Mucosa of descending colon (tissue), 3 donors: Measurements from ENCODE around the gene OSER1. TPM values are rescaled to one million over a fixed set of nuclear protein-coding genes. Genes with fewer than 3 reads are reported as not detected.
A peak's percentile ranks its signal among the peaks of the same experiment; 100 is the strongest.

Experiments used
- ATAC-seq: fragments of 200-7000 bp; cut with Tn5 transposase; one replicate; pipeline ENCODE4 v1.9.1; 2020; ENCODE audit warnings: mild to moderate bottlenecking, moderate library complexity
- DNase-seq, 3 donors: peaks; one replicate each; pipeline ENCODE4 v3.0.0-alpha.2; 2020
- H3K36me3 ChIP-seq: fragments of 200-600 bp; one replicate; pipeline ENCODE4 v1.8.0; 2021; ENCODE audit warnings: low read depth, mild to moderate bottlenecking
- H3K4me1 ChIP-seq: fragments of 200-600 bp; one replicate; pipeline ENCODE4 v1.8.0; 2021; ENCODE audit warnings: low read depth, mild to moderate bottlenecking
- H3K4me3 ChIP-seq: fragments of 200-600 bp; one replicate; pipeline ENCODE4 v1.8.0; 2021; ENCODE audit warnings: mild to moderate bottlenecking
- H3K9me3 ChIP-seq: fragments of 200-600 bp; one replicate; pipeline ENCODE4 v1.8.0; 2021; ENCODE audit warnings: mild to moderate bottlenecking
- intact Hi-C, 2 donors: fragments of 100-400 bp; cut with DNase I in 1 of 2; cut with micrococcal nuclease in 1 of 2; formaldehyde crosslinking; loops; one replicate each; pipeline versions ENCODE4 v1.11.0 to v1.11.1; 2022; cut with DNase I, micrococcal nuclease
- total RNA-seq, 3 donors: library from RNA; stranded (reverse); fragmentation: NEBNext Ultra II Directional in 2 of 3; extraction: Animal tissue kit (Norgen Biotek cat#: 25700) in 2 of 3; gene quantifications; one replicate each; pipeline versions ENCODE4 v1.2.1 to v1.2.4, GENCODE V29; 2021 to 2023
- TF ChIP-seq, protein P1 (sequence below): fragments of 200-600 bp; IDR thresholded peaks from one replicate; pipeline ENCODE4 v1.8.0; 2022; ENCODE audit warnings: antibody characterized with exemption, mild to moderate bottlenecking
- donor health status: DM: no; HTN: no; CAD: no; lungs with moderate emphysema.
- donor health status: DM: no; HTN: no; CAD: no.
- donor health status: DM: no; HTN: yes; CAD: no.

OSER1 gene
- total RNA-seq, 3 donors from 2014 or later, result 32.1 to 40.1 (median 32.5) TPM

DNA sequence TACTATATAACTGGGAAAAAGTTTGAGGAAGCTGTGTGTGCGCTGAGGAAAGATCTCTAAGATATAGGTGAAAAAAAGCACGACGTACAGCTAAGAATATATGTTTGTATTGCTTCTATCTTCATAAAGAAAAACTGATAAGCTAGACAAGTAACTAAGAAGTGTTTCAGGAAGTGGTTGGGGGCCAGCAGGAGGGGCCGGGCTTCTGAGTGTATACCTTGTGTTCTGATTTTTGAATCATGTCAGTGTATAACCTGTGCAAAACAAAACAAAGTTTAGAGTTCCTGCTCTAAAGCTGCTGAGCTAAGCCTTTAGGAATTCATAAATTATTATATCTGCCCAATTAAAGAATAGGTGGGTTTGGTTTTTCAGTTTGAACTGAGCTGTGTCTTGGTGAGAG, 7.9 kb upstream of the OSER1 start:
- peaks cover 15% of the 10 kb centered on the region for H3K4me1 ChIP-seq
- intact Hi-C loops, result loop anchor here (5.0 to 10.0 kb wide), 2 partner anchors 94 to 256 kb away; partner anchors contain the start of genes FITM2 (in 2 of the 2) and TTPAL (in 1 of the 2)
- ATAC-seq, result peak; percentile 28
- no peak overlapping the region for H3K4me3 ChIP-seq
- no peaks in the 10 kb centered on the region for H3K9me3 ChIP-seq
- H3K36me3 ChIP-seq, result no peaks in the 10 kb centered on the region
- TF ChIP-seq, protein P1, sequence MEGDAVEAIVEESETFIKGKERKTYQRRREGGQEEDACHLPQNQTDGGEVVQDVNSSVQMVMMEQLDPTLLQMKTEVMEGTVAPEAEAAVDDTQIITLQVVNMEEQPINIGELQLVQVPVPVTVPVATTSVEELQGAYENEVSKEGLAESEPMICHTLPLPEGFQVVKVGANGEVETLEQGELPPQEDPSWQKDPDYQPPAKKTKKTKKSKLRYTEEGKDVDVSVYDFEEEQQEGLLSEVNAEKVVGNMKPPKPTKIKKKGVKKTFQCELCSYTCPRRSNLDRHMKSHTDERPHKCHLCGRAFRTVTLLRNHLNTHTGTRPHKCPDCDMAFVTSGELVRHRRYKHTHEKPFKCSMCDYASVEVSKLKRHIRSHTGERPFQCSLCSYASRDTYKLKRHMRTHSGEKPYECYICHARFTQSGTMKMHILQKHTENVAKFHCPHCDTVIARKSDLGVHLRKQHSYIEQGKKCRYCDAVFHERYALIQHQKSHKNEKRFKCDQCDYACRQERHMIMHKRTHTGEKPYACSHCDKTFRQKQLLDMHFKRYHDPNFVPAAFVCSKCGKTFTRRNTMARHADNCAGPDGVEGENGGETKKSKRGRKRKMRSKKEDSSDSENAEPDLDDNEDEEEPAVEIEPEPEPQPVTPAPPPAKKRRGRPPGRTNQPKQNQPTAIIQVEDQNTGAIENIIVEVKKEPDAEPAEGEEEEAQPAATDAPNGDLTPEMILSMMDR, result no peak
- no peak for DNase-seq

DNA sequence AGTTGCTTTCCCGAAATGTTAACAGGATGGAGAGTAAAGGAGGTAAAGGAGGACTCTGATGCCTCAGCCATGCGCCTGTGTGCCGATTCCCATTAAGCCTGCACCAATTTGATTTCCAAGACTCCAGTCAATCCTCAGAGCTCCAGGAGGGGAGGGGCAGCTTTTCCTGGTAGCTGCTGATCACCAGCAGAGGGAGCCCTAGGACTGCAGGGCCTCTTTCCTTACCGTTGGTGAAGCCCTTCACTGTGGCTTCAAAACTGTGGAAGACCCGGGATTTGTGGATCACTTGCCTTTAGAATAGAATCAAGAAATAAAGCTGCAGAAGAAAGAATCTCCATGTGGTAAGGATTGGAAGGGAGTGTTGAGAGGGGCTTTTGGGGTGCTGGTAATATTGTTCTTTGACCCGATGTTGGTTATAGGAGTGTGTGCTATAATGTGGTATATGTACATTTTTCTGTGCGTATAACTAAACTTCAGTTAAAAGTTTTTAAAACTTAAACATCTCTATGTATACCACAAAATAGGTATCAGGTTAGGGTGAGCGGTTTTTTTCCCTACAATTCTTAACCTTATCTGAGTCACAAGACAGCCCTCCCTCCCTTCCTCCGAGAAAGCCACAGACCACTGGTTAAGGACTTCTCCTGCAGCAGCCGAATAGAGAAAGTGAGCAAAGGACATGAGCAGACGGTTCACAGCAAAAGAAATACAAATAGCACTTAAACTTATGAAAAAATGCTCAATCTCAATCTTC, 6.9 kb upstream of the OSER1 start:
- no peaks in the 10 kb centered on the region for H3K36me3 ChIP-seq
- no peak overlapping the region for H3K4me3 ChIP-seq
- no peaks in the 10 kb centered on the region for H3K9me3 ChIP-seq
- DNase-seq (peak in 2 of 3 donors; percentile 80 to 92), ATAC-seq (peak; percentile 88)
- H3K4me1 ChIP-seq, result peaks cover 15% of the 10 kb centered on the region
- intact Hi-C loops, result loop anchor here (2.0 to 10.0 kb wide), 3 partner anchors 95 to 257 kb away; partner anchors contain the start of genes FITM2 (in 2 of the 2) and TTPAL (in 1 of the 2)
- TF ChIP-seq, protein P1, result peak; percentile 81

DNA sequence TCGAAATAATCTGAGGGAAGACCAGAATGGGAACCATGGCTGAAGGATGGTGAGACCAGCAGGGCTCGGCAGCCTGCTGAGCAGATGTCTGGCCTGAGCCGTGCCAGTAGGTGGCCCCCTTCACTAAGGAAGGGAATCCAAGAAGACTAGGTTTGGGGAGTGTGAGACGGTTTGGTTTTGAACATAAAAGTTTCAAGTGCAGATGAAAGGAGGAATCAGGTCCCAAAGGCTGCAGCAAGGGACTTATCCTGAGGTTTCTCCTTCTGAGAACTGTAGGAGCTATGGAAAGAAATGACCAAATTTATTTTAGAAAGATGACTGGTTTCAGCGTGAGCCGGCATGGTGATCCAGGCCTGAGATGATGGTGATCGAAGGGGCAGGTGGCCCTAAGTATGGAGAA, 4.6 kb upstream of the OSER1 start:
- Histone ChIP-seq H3K36me3 (no peaks in the 10 kb centered on the region), H3K4me1 (peaks cover 33% of the 10 kb centered on the region), H3K9me3 (no peaks in the 10 kb centered on the region), H3K4me3 (no peak overlapping the region)
- peak; percentile 67 to 84 (median 84) for DNase-seq
- TF ChIP-seq, protein P1, result peak; percentile 67
- intact Hi-C loops, result loop anchor here (5.0 to 10.0 kb wide), 2 partner anchors 97 to 260 kb away; partner anchors contain the start of genes FITM2 (in 2 of the 2) and TTPAL (in 1 of the 2)
- no peak for ATAC-seq

DNA sequence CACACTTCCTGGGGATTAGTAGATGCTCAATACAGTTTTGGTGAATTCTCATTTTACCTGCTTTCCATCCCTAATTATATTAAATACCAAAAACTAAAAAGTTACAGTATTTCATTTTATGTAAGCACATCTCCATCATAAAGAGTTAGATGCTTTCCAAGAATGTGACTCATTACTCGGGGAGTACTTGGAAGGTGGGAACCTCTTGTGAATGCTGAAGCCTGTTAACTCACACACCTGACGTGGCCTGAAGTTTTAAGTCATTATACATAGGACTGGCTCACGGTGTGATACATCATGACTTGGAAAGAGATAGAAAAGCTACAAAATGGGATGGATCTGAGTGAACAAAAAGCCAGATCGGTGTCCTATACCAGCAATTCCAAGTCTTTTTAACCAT, 2.2 kb upstream of the OSER1 start:
- H3K36me3 ChIP-seq, result no peaks in the 10 kb centered on the region
- H3K4me1 ChIP-seq, result peaks cover 42% of the 10 kb centered on the region
- H3K4me3 ChIP-seq, result no peak overlapping the region
- H3K9me3 ChIP-seq, result no peaks in the 10 kb centered on the region
- intact Hi-C loops, result loop anchor here in 1 of 2 donors (10.0 kb wide), 1 partner anchor 262 kb away; the partner anchor contains the start of gene TTPAL
- TF ChIP-seq, protein P1, result no peak
- ATAC-seq, result no peak
- no peak for DNase-seq

DNA sequence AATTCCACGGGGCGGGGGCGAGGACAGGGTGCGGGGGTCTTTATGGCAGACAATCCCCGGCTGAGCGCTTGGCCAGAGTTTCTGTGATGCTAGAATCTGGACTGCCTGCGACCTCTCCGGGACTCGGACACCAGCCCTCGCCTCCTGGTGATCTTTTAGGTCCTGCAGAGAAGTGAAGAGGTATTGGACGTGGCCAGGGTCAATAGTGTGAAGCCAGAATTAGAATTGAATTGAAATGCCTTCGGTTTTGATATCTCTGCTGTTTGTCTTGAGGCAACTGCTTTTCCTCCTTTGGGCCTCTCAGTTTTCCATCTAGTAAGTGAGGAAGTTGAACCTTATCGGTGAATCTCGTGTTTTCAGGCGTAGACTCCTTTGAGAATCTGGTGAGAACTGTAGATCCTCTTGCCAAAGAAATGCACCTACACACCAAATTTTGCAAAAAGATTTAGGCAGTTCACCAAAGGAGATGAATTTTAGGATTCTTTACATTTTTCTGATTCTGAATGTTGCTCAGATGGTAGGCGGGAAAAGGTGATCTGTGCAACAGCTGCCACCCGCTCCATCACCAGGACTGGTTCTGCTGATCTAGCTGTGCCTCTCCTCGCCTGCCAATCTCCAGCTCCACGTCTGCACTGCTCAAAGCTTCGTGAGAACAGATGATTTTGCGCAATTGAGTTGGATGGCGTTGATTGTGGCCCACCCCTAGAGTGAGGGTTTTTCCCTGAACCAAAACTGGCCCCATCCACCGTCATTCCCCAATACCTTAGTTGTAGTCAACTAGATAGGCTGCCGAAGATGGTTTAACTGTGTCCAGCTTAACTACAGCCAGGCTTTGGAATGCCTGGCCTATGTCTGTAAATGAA, 837 bp upstream of the OSER1 start:
- TF ChIP-seq, protein P1, result no peak
- Histone ChIP-seq H3K9me3 (no peaks in the 10 kb centered on the region), H3K4me3 (peak overlapping the region; percentile 82), H3K36me3 (no peaks in the 10 kb centered on the region), H3K4me1 (peaks cover 40% of the 10 kb centered on the region)
- intact Hi-C loops, result loop anchor here in 1 of 2 donors (10.0 kb wide), 1 partner anchor 263 kb away; the partner anchor contains the start of gene TTPAL
- ATAC-seq (peak; percentile 0), DNase-seq (peak in 1 of 3 donors; percentile 49)
